HG03039 (cell line): ENCODE measurements around the gene NXPE3.

Source experiments
- ATAC-seq: cut with Tn5 transposase; IDR thresholded peaks from one replicate; pipeline ENCODE4 v1.9.1; 2021; ENCODE audit warnings: mild to moderate bottlenecking, moderate library complexity; ENCODE audit not compliant: unreplicated experiment

Gene NXPE3

DNA sequence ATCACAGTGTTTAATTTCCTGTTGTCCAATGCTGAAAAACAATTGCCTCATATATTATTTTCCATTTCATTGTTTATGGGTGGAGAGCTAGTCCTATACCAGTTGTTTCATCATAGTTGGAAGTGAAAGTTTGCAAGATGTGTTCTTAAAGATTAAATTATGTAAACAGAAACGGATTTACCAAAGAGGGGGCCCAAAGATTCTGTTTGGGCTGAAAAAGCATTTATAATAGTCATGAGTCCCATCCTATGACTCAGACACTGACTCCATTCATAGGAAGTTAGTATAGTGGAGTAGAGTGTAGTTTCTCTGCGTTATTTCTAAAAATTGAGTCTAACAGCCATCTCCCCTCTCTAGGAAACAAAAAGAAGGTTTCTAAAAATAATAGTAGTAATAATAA, 94.6 kb downstream of the NXPE3 start:
- no peak for ATAC-seq

DNA sequence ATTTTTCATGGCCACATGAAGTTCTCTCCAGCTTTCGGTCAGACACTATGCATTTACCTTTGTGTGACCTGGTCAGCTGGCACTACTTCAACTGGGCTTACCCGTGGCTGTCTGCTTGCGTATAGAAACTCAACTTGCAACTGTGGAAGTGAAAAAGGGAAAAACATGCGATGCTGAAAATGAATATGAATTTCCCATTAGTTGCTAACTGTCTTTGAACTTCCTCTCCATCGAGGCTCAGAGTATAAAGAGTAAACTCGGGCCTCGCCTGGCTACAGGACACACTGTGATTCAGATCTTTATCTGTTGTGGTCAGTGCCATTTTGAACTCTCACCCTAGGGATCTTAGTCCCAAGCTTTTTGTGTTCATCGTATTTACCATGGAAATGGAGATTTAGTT, 97.1 kb downstream of the NXPE3 start:
- ATAC-seq = no peak
